ENCODE data around the gene ALDH1L1.

GRCh38 chr3:126111566-126112475 lies 68.6 kb downstream of the ALDH1L1 start:
- TF ChIP-seq ZNF565 (CRISPR knock-in tag; conservative IDR thresholded peaks at IDR 0.05; ENCODE audit: low read depth): no peak
- no peak for TF ChIP-seq CSRNP3 (CRISPR knock-in tag; IDR thresholded peaks at IDR 0.05)

Measured in SK-N-SH treated with all-trans-retinoic acid at 6 μM for 48 hours (cell line).